Measurements from ENCODE around the gene B3GAT3.
"Not testable (repeated sequence)": the region's sequence is repeated elsewhere in the genome, so short reads cannot be mapped to it uniquely, and the experiment has no call there.

Gene B3GAT3

DNA sequence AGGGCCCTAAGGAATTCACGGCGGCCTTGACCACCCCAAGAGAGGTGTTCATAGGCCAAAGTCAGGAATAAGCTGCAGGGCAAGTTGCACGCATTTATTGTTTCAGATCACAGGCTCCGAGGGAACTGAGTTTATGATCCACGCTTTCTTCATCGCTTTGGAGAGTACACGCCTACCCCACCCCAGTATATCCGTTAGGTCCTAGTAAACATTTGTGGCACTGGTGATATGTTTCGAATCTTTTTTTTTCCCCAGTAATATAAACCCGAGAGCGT lies 23.8 kb upstream of the B3GAT3 start:
- no peak for DNase-seq

DNA sequence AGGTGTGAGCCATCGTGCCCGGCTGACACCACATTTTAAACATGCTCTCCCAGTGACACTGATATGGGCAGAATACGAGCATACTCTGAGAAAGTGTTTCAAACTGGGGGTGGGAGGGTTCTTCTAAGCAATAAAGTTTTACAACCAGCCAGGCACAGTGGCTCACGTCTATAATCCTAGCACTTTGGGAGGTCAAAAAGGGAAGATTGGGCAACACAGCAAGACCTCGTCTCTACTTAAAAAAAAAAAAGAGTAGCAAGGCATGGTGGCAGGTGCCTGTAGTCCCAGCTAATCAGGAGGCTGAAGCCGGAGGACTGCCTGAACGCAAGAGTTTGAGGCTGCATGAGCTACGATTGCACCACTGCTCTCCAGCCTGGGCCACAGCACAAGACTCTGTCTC lies 22.4 kb upstream of the B3GAT3 start:
- DNase-seq, result no peak

DNA sequence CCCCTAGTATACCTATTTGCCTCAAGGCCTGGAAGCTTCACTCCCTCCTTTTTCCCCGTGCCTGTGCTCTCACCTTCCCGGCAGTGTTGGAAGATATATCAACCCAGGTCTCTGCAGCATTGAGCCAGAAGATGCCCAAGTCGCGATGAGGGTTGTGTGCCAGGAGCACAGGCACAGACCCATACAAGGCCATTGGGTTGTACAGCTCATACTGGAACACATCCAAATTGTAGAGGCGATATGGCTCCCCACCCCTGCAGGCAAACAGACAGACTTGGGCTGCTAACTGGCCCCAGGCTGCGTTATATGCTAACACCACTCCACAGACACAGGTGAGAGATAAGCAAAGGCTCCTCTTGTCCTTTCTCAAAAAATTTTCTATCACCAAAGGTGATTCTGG lies 10.7 kb upstream of the B3GAT3 start:
- DNase-seq, result no peak

DNA sequence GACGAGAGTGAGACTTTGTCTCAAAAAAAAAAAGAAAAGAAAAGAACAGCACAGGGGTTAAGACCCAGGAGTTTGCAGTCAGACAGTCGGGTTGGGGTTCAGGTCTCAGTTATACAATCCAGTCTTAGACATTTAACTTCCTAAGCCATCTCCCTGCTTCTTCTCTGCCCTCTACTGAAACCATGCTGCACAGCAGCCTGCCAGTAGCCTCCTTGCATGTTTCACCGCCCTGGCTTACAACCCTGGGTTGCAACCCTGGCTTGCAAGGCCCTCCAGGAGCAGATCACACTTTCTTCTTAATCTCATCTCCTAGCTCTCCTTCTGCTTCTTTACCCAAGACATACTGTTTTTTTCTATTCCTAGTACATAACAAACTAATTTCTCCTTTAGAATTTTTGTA lies 5.9 kb upstream of the B3GAT3 start:
- DNase-seq, result no peak

DNA sequence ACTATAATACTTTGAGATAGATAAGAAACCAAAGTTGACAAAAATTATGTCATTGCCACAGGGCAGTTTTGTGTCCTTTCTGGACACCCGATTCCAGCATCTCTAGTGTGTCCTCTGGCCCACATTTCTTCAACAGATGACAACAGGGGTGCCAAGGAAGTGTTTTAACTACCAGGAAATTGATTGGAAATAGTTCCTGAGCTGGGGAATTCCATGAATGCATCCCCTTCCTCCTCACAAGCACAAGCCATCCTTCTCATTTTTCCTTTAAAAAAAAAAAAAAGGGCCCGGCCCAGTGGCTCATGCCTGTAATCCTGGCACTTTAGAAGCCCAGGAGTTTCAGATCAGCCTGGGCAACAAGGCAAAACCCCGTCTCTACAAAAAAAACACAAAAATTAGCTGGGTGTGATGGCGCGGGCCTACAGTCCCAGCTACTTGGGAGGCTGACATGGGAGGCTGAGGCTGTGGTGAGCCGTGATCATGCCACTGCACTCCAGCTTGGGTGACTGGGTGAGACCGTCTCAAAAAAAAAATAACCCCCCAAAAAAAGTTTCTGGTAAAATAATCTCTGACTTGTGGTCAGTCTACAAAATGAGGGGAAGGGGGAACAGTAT lies 797 bp upstream of the B3GAT3 start:
- DNase-seq, result no peak

DNA sequence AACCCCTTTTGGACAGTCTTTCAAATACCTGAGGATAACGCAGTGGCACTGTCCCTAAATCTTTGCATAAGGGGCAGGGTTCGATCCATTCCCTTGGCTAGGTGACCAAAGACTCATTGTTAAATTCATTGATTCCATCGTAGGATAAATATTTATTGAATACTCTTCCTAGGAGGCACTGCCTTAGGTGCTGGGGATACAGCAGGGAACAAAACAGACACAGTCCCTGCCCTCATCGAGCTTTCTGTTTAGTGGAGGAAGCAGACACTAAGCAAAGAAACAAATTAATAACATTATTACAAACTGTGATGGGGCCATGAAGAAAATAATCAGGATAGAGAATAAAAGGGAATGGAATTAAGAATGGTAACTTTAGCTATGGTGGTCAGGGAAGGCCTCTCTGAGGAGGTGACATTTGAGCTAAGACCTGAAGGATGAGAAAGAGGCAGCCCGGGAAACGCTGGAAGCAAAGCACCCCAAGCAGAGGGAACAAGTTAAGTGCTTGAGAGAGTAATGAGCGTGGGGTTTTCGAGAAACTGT lies 689 bp downstream of the B3GAT3 start:
- DNase-seq, result no peak

DNA sequence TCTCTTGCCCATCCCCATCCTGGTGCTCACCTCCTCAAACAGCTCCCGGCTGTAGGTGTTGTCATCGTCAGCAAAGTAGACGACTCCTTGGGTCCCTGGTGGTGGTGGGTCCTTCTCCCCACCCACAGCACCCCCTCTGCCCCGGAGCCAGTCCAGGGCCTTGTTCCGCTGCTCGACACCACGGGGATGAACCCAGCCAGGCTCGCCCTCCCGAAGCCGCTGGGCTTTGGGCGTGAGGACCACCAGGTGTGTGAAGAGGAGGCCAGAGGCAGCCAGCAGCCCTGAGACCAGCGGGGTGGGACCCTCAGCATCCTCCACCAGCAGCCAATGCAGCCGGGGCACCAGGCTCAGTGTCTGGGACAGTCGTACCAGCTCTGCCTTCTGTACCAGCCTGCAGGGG lies 4.8 kb downstream of the B3GAT3 start:
- not testable (repeated sequence) for DNase-seq

DNA sequence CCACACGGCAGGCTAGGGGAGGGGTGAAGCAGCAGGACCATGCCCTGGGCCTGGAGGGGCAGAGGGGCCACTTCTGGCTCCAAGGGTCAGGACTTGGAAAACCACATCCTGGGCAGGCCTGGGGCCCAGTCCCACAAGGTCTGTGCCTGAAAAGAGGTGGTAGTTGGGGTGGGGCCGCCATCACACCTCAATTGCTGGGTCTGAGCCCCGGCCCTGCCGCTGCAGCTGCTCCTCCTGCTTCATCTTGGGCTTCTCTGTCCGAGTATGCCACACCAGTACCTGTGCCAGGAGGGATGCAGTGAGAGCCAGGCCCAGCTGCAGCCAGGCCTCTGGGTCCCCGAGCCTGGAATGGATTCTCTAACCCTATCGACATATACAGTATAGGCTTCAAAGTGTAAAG lies 6.3 kb downstream of the B3GAT3 start:
- no peak for DNase-seq

DNA sequence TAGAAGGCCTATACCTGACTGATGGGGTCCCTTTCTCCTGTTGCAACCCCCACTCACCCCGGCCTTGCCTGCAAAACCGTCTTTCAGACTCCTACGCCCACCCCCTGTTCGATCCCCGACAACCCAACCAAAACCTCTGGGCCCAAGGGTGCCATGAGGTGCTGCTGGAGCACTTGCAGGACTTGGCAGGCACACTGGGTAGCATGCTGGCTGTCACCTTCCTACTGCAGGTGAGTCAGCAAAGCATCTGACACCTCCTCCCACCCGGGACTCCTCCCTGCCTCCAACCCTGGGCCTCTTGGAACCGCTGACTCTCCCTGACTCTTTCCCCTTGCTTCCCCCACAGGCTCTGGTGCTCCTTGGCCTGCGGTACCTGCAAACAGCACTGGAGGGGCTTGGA lies 7.5 kb downstream of the B3GAT3 start:
- no peak for DNase-seq

DNA sequence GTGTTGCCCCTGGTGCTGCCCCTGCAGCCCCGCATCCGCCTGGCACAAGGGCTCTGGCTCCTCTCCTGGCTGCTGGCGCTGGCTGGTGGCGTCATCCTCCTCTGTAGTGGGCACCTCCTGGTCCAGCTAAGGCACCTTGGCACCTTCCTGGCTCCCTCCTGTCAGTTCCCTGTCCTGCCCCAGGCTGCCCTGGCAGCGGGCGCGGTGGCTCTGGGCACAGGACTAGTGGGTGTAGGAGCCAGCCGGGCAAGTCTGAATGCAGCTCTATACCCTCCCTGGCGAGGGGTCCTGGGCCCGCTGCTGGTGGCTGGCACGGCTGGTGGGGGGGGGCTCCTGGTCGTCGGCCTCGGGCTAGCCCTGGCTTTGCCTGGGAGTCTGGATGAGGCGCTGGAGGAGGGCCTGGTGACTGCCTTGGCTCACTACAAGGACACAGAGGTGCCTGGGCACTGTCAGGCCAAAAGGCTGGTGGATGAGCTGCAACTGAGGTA lies 8.5 kb downstream of the B3GAT3 start:
- DNase-seq, result no peak

DNA sequence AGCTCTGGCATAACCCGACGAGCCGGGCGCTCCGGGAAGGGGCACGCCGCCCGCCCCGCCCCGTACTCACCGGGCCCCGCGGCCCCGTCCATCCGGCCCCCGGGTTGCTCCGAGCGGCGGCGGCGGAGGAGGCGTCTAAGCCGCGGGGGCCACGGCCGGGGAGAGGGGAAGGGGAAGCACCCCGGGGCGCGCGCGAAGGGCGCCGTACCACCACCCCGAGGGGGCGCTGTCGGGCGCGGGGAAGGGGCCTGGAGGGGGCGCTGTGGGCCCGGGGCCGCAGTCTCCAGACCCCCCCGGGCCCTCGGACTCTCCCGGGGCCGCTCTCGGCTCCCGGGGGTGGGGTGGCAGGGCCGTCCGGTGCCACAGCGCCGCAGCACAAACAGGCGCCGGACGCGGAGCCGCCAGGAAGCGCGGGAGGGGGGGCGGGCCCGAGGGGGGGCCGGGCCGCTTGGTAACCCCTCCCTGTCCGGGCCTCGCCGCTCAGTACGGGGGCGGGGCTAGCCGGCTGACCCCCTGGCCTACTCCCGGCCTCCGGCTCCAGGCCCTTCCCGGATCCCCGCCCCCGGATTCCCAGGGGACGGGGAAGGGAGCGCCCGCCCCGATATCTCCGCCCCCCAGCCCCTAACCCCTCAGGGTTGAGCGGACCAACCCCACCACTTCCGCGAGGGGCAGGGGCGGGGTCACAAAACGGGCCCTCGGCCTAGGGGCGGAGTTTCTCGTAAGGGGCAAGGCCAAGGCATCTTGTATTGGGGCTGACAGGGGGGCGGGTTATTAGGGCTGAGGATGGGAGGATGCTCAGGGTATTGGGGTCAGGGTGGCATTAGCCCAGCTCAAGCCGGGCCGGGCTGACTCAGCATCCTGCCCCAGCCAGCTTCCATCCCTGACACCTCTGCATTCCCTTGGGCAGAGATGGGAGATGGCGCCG lies 9.2 kb downstream of the B3GAT3 start, which contains the start of the genes EML3 and ROM1:
TSS of gene EML3 (minus strand) at position 410 of the 925 bp plus-strand sequence. CDS start at position 92, 318 bp downstream.
TSS of gene ROM1 (plus strand) at position 892 of the 925 bp plus-strand sequence. CDS start at position 917, 25 bp downstream.
- DNase-seq, result peak; percentile 91

DNA sequence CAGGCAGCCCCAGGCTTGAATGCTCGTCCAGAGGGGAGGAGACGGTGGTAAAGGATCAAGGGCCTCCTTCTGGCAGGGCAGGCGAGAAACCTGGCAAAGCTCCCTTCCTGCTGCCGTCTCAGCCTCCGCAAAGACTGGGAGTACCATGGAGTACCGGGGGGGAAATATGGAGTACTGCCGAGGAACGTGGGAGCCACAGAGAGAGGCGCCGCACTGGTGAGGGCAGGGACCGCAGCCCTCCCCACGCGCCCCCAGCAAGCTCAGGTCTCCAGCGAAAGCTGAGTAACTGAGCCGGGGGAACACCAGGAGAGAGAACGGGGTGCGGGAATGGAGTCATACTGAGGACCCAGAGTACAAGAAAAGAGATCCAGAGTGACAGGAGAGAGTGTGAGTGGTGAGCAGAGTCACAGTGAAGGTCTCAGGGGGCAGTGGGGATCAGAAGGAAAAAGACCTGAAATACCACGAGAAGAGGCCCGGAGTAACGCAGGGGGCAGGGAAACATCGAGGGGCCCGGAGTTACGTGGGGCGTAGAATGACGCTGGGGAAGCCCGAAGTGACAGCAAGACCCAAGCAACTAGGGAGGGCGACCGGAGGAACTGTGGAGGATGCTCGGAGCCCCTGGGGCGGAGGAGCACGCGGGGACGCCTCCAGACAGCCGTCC lies 10.0 kb downstream of the B3GAT3 start:
- DNase-seq, result peak; percentile 20

DNA sequence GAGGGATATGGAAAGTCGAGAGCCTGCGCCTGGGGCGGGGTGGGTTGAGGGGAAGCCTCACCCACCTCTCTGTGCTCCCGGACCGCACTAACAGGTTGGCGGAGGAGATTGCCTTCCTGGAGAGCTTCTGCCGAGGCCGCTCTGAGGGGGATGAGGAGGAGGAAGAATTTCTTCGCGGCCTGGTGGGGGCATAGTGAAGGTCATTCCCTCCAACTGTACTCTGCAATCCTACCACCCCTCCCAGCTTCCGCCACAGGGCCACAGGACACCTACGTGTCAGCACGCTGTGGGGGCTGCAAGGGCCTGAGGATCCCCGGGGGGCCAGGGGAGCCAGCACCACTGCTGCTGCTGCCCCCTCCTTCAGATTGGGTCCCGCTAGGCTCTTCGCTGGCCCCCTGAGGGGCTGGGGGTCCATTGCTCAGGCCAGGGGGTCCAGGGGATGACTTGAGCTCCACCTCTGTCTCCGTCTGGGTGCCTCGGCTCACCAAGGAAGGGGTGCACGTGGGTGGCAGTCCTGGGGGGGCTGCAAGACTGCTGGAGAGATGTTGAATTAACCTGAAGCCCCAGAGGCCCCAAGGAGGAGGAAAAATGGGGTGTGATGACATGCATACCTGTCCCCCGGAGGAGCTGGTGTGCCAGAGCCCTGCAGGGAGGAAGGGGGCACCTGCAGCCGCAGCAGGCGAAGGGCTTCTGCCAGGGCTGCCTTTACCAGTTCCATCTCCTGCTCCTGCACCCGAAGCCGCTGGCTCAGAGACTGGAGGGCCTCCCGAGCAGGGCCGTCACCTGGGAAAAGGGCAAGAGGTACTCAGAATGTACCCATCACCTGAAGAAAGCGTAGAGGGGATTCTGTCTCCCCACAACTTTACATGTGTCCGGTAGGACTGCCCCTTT lies 10.7 kb downstream of the B3GAT3 start:
- DNase-seq, result no peak

DNA sequence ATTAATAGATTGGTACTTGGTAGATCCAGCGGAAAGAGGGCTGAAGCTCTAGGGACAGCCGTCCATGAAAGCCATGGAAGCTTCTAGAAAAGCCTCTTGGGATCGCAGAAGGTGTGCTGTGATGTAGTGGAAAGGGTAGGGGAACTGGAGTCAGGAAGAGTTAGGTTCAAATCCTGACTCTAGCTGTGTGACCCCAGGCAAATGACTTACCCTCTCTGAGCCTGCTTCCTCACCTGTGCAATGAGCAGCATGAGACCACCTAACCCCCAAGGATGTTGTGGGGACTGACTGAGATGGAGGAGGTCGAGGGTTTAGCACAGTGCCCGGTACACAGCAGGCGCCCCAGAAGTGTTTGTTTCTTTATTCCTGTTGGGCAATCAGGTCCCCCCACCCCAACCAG lies 11.4 kb downstream of the B3GAT3 start:
- no peak for DNase-seq

DNA sequence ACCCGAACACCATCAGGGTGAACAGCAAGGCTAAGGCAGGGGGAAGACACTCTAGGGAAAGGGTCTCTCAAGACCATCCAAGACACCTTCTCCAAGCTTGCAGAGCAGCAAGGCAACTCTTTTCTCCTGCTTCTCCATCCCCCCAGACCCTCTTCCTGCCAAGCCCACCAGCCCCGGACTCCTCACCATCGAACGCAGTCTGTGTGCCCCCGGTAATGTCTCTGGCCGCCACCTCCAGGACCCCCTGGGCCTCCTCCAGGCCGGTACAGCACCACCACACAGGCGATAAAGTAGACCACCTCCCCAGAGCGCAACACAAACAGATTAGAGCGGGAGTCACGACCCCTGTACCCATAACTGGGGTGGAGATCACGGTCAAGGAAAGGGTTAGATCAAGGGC lies 13.0 kb downstream of the B3GAT3 start:
- DNase-seq, result no peak

DNA sequence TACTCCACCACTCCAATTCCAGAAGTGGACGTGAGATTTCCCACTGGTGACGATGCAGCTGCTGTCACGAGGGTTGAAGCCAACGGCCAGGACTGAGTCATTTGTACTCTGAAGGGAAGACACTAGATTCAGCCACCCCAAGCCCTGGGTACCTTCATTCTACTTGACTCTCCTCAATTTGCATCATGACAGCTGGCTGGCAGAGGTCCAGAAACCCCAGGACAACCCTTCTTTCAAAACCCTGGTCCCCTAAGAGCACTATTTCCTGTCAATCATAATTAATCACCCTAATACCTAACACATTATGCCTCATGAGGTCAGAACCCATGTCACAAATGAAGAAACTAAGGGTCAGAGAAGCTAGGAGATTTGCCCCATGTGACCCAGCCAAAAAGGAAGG lies 14.1 kb downstream of the B3GAT3 start:
- no peak for DNase-seq

DNA sequence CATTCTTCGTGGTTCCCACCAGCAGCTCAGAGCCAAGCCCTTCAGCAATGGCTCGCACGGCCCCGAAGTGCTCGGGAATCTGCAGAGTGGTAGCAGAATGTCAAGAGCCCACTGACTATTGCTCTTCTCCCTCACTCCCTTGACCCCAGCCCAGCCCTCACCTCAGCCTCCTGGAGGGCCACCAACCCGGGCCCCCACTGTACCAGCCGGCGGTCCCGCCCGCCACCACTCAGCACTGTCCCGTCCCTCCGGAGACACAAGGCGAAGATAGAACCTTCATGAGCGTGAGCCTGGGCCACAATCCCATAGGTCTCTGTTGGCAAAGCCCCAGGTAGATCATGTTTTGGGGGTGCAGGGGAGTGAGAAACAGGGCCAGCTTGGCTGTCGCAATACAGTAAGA lies 15.9 kb downstream of the B3GAT3 start:
- DNase-seq, result no peak

DNA sequence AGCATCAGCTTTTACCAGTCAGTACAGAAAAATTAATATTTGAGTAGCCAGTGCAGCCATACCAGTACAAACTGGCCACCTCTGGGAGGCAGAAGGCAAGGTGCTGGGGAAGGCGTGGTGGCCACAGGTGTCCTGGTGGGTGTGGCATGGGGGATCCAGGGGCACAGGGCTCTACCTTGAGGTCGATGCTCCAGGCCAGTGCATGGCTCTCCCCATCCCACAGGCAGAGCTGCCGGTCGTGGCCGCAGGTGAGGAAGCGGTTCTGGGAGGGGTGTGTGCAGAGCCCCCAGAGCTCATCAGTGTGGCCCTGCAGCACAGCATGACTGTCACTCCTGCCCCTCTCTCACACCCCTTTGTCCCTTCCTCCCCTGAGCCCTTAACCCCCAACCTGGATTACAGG lies 16.3 kb downstream of the B3GAT3 start:
- no peak for DNase-seq

DNA sequence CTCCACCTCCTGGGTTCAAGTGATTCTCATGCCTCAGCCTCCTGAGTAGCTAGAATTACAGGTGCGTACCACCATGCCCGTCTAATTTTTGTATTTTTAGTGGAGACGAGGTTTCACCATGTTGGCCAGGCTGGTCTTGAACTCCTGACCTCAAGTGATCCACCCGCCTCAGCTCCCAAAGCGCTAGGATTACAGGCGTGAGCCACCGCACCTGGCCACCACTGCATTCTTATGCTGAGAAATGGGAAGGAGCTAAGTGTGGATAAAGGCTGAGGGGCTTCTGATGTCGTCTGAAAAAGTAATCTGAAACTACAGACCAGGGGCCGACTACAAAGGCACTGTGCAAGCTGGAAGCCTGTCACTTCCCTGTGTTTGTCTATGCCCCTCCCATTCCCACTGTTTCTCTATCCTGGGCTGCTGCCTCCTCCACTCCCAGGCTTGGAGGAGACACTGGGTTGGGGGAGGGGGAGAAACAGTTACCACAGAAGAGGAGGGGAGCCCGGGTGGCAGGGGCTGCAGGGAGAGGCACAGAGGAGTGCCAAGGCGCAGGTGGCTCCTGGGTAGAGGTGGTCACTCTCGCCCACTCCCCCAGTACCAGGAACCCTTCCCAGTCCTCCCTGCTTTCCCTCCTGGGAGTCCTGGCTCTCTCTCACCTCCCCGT lies 17.2 kb downstream of the B3GAT3 start:
- DNase-seq, result no peak

DNA sequence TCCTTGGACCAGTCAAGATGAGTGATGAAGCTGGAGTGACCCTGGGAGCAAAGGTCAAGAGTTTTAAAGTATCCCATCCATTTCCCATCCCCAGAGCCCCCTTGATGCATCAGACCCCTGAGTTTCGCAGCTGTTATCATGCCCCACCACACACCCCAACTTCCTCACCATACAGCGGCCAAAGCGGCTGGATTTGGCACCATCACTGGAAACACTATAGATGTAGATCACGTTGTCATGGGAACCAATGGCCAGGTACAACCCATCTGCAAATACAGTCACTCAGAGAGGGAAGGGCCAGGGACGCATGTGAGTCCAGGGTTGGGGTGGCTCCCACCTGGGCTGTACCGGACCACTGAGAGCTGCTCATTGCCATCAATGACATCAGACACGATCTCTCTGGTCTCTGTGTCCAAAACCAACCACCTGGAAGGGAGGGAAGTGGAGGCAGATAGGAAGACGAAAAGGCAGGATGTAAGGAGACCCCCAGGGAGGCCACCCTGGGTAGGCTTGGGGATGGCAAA lies 17.9 kb downstream of the B3GAT3 start:
- no peak for DNase-seq

DNA sequence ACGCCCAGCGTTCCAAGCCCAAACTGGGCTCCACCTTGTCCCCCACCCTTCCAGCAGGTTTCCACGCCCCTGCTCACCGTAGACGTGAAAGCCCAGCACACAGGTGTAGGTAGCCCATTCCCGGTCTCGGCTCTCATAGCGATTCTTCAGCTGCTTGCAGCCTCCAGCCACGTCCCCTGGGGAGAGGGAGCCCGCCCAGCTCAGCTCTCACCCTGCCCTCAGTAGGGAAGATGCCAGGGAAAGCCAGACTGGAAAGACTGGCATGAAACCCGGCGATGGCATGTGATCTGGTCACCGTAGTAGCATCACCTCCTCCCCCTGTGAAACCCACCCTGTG lies 18.7 kb downstream of the B3GAT3 start:
- no peak for DNase-seq
